Panc1 (cell line): Measurements from ENCODE around the gene CLSTN2. TPM values are rescaled to one million over a fixed set of nuclear protein-coding genes. Genes with fewer than 3 reads are reported as not detected.

ENCODE experiments used
- ATAC-seq: fragments of 200-7000 bp; cut with Tn5 transposase; 2 replicates; pipeline ENCODE4 v1.9.1; 2020; ENCODE audit warnings: mild to moderate bottlenecking, moderate library complexity
- BruUV-seq: library from RNA; stranded (reverse); fragments of 400-500 nt; replicated peaks from 2 replicates; lab custom pipeline; 2021; lab: Mats Ljungman, UMichigan
- CTCF ChIA-PET: fragments of 300-600 bp; sonication (Branson Sonifier 250); formaldehyde crosslinking; loops from one replicate; lab custom pipeline; 2022; ENCODE audit warnings: antibody characterized with exemption; lab: Charles Lee
- POLR2A ChIA-PET: fragments of 300-600 bp; sonication (Branson Sonifier 250); formaldehyde crosslinking; loops from one replicate; lab custom pipeline; 2022; ENCODE audit warnings: antibody characterized with exemption; lab: Charles Lee
- DNase-seq: peaks from one replicate; pipeline ENCODE4 v3.0.0-alpha.2; 2010; ENCODE audit warnings: low read depth, low spot score
- H3K27ac ChIP-seq: 2 replicates; pipeline ENCODE4 v1.5.1; 2011; ENCODE audit warnings: mild to moderate bottlenecking, low read length, inconsistent platforms
- H3K27me3 ChIP-seq: fragments of 200-500 bp; sonication (Bioruptor generic); 2 replicates; pipeline ENCODE4 v1.6.0; 2014; ENCODE audit warnings: low read length, inconsistent platforms; ENCODE audit not compliant: control insufficient read depth, insufficient read depth
- H3K36me3 ChIP-seq: fragments of 200-500 bp; sonication (Bioruptor generic); 2 replicates; pipeline ENCODE4 v1.5.1; 2014; ENCODE audit warnings: inconsistent platforms, mild to moderate bottlenecking, low read length, moderate library complexity; ENCODE audit not compliant: control insufficient read depth, insufficient read depth
- H3K4me1 ChIP-seq: 2 replicates; pipeline ENCODE4 v1.5.1; 2011; ENCODE audit warnings: inconsistent platforms, mild to moderate bottlenecking, low read length, moderate library complexity; ENCODE audit not compliant: control insufficient read depth, insufficient read depth
- H3K4me3 ChIP-seq, 2 experiments: 2 replicates each; pipeline ENCODE4 v1.5.1; 2011 to 2012; ENCODE audit warnings: low read depth in 2 of 2, low read length in 2 of 2, mild to moderate bottlenecking in 2 of 2, inconsistent platforms in 1 of 2, moderate library complexity in 1 of 2
- H3K9me3 ChIP-seq: fragments of 200-500 bp; sonication (Bioruptor generic); 2 replicates; pipeline ENCODE4 v1.5.1; 2014; ENCODE audit warnings: low read depth, mild to moderate bottlenecking, inconsistent platforms, low read length, moderate library complexity; ENCODE audit not compliant: control insufficient read depth, insufficient read depth
- POLR2AphosphoS5 ChIP-seq: IDR thresholded peaks from 2 replicates; pipeline ENCODE4 v1.6.1; 2012; ENCODE audit warnings: mild to moderate bottlenecking, low read depth, low read length, moderate library complexity
- SIN3A ChIP-seq: IDR thresholded peaks from 2 replicates; pipeline ENCODE4 v1.6.1; 2012; ENCODE audit warnings: low read depth, mild to moderate bottlenecking, low read length, moderate library complexity, borderline replicate concordance; ENCODE audit not compliant: insufficient read depth
- TCF7L2 ChIP-seq: IDR thresholded peaks from 2 replicates; pipeline ENCODE4 v1.6.1; 2011; ENCODE audit warnings: mild to moderate bottlenecking, low read depth, low read length, inconsistent platforms
- in situ Hi-C: cut with HindIII; loops from 2 replicates; pipeline ENCODE4 v1.10.0; 2016; ENCODE audit warnings: low sequenced_read_pairs, low pct_unique_long_range_greater_than_20kb
- intact Hi-C: fragments of 100-400 bp; cut with micrococcal nuclease; formaldehyde crosslinking; loops from one replicate; pipeline ENCODE4 v1.10.0; 2022; ENCODE audit not compliant: unreplicated experiment
- total RNA-seq: library from RNA; stranded (reverse); gene quantifications from one replicate; pipeline ENCODE4 v1.2.1, GENCODE V29; 2021; ENCODE audit not compliant: unreplicated experiment
- TF ChIP-seq, protein P1 (sequence below): fragments of 450-650 bp; IDR thresholded peaks from 2 replicates; pipeline ENCODE4 v1.5.1; 2017; ENCODE audit warnings: mild to moderate bottlenecking
- TF ChIP-seq, protein P2 (sequence below), 2 experiments: IDR thresholded peaks; 2 replicates each; pipeline ENCODE4 v1.6.1; 2011 to 2012; ENCODE audit warnings: low read depth in 2 of 2, control low read depth in 1 of 2, low read length in 1 of 2, mild to moderate bottlenecking in 1 of 2, moderate library complexity in 1 of 2; ENCODE audit not compliant: insufficient read depth in 1 of 2

CLSTN2 gene
- total RNA-seq, 1 experiment from 2014 or later = 0.03 TPM

GRCh38 chr3:140467104-140467577, 532.2 kb downstream of the CLSTN2 start:
- intact Hi-C loops (no loop called here), in situ Hi-C loops (no loop called here)
- BruUV-seq = no TSS peak
- no peak overlapping the region for H3K4me3 ChIP-seq
- H3K27me3 ChIP-seq = no peaks in the 10 kb centered on the region
- TF ChIP-seq SIN3A = no peak
- TF ChIP-seq POLR2AphosphoS5 = no peak
- TF ChIP-seq TCF7L2 = no peak
- TF ChIP-seq, protein P1, sequence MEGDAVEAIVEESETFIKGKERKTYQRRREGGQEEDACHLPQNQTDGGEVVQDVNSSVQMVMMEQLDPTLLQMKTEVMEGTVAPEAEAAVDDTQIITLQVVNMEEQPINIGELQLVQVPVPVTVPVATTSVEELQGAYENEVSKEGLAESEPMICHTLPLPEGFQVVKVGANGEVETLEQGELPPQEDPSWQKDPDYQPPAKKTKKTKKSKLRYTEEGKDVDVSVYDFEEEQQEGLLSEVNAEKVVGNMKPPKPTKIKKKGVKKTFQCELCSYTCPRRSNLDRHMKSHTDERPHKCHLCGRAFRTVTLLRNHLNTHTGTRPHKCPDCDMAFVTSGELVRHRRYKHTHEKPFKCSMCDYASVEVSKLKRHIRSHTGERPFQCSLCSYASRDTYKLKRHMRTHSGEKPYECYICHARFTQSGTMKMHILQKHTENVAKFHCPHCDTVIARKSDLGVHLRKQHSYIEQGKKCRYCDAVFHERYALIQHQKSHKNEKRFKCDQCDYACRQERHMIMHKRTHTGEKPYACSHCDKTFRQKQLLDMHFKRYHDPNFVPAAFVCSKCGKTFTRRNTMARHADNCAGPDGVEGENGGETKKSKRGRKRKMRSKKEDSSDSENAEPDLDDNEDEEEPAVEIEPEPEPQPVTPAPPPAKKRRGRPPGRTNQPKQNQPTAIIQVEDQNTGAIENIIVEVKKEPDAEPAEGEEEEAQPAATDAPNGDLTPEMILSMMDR = no peak
- TF ChIP-seq, protein P2, sequence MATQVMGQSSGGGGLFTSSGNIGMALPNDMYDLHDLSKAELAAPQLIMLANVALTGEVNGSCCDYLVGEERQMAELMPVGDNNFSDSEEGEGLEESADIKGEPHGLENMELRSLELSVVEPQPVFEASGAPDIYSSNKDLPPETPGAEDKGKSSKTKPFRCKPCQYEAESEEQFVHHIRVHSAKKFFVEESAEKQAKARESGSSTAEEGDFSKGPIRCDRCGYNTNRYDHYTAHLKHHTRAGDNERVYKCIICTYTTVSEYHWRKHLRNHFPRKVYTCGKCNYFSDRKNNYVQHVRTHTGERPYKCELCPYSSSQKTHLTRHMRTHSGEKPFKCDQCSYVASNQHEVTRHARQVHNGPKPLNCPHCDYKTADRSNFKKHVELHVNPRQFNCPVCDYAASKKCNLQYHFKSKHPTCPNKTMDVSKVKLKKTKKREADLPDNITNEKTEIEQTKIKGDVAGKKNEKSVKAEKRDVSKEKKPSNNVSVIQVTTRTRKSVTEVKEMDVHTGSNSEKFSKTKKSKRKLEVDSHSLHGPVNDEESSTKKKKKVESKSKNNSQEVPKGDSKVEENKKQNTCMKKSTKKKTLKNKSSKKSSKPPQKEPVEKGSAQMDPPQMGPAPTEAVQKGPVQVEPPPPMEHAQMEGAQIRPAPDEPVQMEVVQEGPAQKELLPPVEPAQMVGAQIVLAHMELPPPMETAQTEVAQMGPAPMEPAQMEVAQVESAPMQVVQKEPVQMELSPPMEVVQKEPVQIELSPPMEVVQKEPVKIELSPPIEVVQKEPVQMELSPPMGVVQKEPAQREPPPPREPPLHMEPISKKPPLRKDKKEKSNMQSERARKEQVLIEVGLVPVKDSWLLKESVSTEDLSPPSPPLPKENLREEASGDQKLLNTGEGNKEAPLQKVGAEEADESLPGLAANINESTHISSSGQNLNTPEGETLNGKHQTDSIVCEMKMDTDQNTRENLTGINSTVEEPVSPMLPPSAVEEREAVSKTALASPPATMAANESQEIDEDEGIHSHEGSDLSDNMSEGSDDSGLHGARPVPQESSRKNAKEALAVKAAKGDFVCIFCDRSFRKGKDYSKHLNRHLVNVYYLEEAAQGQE (IDR thresholded peaks at IDR 0.05; ENCODE audit: insufficient read depth in 1 of 2, low read depth in 2 of 2, low read length in 1 of 2) = no peak
- DNase-seq = peak; percentile 10
- H3K36me3 ChIP-seq = no peaks in the 10 kb centered on the region
- CTCF ChIA-PET = no interaction called here
- POLR2A ChIA-PET = no interaction called here
- no peak for ATAC-seq
- H3K9me3 ChIP-seq = no peaks in the 10 kb centered on the region
- no peaks in the 10 kb centered on the region for H3K4me1 ChIP-seq
- no peak overlapping the region for H3K27ac ChIP-seq

DNA sequence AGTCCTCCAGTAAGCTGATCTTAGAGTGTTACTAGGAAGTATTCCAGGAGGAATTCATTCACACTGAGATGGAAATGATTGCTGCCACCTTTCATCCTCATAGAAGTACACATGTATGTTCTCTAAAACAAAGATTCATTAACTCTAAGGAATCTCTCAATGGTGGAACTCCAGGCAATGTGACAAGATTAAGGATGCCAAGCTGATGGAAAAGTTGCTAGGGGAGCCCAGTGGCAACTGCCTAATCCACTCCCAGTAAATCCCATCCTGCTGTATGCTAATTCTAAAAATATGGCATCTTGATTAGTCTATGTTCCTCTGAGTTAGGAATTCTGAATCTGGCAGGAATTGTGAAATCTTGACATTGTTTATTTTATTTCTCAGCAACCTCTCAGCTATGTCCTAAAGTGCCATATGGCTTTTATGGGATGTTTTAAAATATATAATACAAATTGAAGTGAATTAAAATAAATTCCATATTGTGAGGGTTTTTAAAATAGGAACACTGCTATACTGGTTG, 532.9 kb downstream of the CLSTN2 start:
- no peaks in the 10 kb centered on the region for H3K4me1 ChIP-seq
- H3K4me3 ChIP-seq = no peak overlapping the region
- no peak for DNase-seq
- in situ Hi-C loops = no loop called here
- no peaks in the 10 kb centered on the region for H3K9me3 ChIP-seq
- ChIA-PET POLR2A (no interaction called here), CTCF (no interaction called here)
- no peaks in the 10 kb centered on the region for H3K36me3 ChIP-seq
- no peak for ATAC-seq
- no TSS peak for BruUV-seq
- intact Hi-C loops = no loop called here
- no peaks in the 10 kb centered on the region for H3K27me3 ChIP-seq
- no peak overlapping the region for H3K27ac ChIP-seq
- TF ChIP-seq, protein P1 = no peak
- TF ChIP-seq, protein P2 (IDR thresholded peaks at IDR 0.05; ENCODE audit: insufficient read depth in 1 of 2, low read depth in 2 of 2, low read length in 1 of 2) = no peak
- TF ChIP-seq SIN3A = no peak
- TF ChIP-seq TCF7L2 = no peak
- no peak for TF ChIP-seq POLR2AphosphoS5
